H1 (cell line): ENCODE data around the gene KIF13A.

Source experiments
- CHD1 ChIP-seq: IDR thresholded peaks from 2 replicates; pipeline ENCODE4 v1.6.1; 2012; ENCODE audit warnings: low read depth, low read length, improper control_type of control experiment
- CTCF ChIP-seq, 3 experiments: IDR thresholded peaks; 1 replicate in 2 of 3; 2 replicates in 1 of 3; pipeline versions ENCODE4 v1.5.1 to v1.6.1; 2011; ENCODE audit warnings: low read length in 3 of 3, mild to moderate bottlenecking in 3 of 3, inconsistent platforms in 2 of 3, low read depth in 1 of 3, moderate library complexity in 1 of 3; ENCODE audit not compliant: insufficient read depth in 1 of 3; ENCODE audit errors: control extremely low read depth in 1 of 3
- EP300 ChIP-seq, 2 experiments: IDR thresholded peaks; 1 replicate in 1 of 2; 2 replicates in 1 of 2; pipeline ENCODE4 v1.6.1; 2011 to 2012; ENCODE audit warnings: low read depth in 2 of 2, low read length in 2 of 2, mild to moderate bottlenecking in 2 of 2, borderline replicate concordance in 1 of 2, inconsistent platforms in 1 of 2, moderate library complexity in 1 of 2
- SIRT6 ChIP-seq: IDR thresholded peaks from one replicate; pipeline ENCODE4 v1.7.1; 2012; ENCODE audit warnings: low read length, inconsistent platforms
- SIX5 ChIP-seq: IDR thresholded peaks from 2 replicates; pipeline ENCODE4 v1.6.1; 2011; ENCODE audit warnings: mild to moderate bottlenecking, low read depth, low read length
- TF ChIP-seq, protein P1 (sequence below): IDR thresholded peaks from 2 replicates; pipeline ENCODE4 v1.6.1; 2011; ENCODE audit warnings: low read length, improper control_type of control experiment

DNA sequence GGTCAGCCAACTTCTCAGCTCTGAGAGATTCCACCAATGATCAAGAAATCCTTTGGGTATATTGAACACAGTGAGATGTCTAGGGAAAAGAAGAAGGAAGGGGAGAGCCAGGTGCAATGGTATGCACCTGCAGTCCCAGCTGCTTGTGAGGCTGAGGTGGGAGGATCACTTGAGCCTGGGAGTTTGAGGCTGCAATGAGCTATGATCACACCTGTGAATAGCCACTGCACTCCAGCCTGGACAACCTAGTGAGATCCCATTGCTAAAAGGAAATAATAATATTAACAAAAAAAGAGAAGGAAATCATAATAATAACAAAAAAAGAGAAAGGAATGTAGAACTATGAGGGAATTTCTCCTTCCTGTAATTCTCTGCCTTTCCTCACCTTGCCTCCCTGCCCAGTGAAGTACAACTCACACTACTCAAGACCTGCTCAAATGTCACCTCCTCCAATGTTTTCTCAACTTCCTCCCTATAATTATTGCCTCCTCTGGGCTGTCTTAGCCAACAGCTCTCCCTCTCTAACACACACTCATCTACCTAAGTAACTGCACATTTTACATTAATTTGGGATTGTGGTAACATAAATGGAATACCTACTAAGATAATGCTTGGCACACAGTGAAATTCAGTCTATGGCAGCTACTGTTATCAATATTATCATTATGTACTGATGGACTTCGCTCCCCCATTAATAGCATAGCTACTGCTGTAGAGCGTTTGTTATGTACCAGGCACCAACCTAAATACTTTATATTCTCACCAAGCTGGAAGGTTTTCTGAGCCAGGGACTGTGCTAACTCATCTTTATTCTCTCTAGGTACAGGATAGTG is 103.6 kb downstream of the KIF13A start:
- no peak for TF ChIP-seq SIRT6
- TF ChIP-seq, protein P1, sequence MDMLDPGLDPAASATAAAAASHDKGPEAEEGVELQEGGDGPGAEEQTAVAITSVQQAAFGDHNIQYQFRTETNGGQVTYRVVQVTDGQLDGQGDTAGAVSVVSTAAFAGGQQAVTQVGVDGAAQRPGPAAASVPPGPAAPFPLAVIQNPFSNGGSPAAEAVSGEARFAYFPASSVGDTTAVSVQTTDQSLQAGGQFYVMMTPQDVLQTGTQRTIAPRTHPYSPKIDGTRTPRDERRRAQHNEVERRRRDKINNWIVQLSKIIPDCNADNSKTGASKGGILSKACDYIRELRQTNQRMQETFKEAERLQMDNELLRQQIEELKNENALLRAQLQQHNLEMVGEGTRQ, result no peak
- no peak for TF ChIP-seq CHD1
- no peak for TF ChIP-seq SIX5
- no peak for TF ChIP-seq EP300 (IDR thresholded peaks at IDR 0.05; ENCODE audit: borderline replicate concordance in 1 of 2, low read depth in 2 of 2, low read length in 2 of 2)
- no peak for TF ChIP-seq CTCF (IDR thresholded peaks at IDR 0.05; ENCODE audit: control extremely low read depth in 1 of 3, insufficient read depth in 1 of 3, low read depth in 1 of 3, low read length in 3 of 3)
